GM19351 (cell line): ENCODE data around the gene KDM4E.
A peak's percentile ranks its signal among the peaks of the same experiment; 100 is the strongest.
"Not testable (repeated sequence)": the region's sequence is repeated elsewhere in the genome, so short reads cannot be mapped to it uniquely, and the experiment has no call there.

Experiments
- ATAC-seq: cut with Tn5 transposase; IDR thresholded peaks from one replicate; pipeline ENCODE4 v1.9.1; 2021; ENCODE audit warnings: mild to moderate bottlenecking, moderate library complexity; ENCODE audit not compliant: unreplicated experiment

Gene KDM4E

GRCh38 chr11:95049122-95049521 lies 24.1 kb downstream of the KDM4E start, which contains the start of gene KDM4F:
Gene KDM4F (plus strand): TSS chr11:95049422.
- not testable (repeated sequence) for ATAC-seq

- no peak for ATAC-seq
These were observed 25.6 kb downstream of the KDM4E start for GRCh38 chr11:95050595-95051202.

GRCh38 chr11:95054356-95054755 lies 29.3 kb downstream of the KDM4E start:
- ATAC-seq: no peak

- peak; percentile 98 for ATAC-seq
These were observed 30.3 kb downstream of the KDM4E start for GRCh38 chr11:95055283-95055897.

GRCh38 chr11:95057959-95058358 lies 32.9 kb downstream of the KDM4E start:
- no peak for ATAC-seq

- ATAC-seq: no peak
These were observed 33.6 kb downstream of the KDM4E start for GRCh38 chr11:95058621-95059020.

- ATAC-seq: no peak
These were observed 34.0 kb downstream of the KDM4E start for GRCh38 chr11:95059046-95059445.

- ATAC-seq: no peak
These were observed 40.3 kb downstream of the KDM4E start for GRCh38 chr11:95065336-95065735.

- ATAC-seq: peak; percentile 44
These were observed 41.6 kb downstream of the KDM4E start, which contains the start of gene SRSF8 for GRCh38 chr11:95066716-95067038. Gene SRSF8 (plus strand): TSS chr11:95066919. CDS start chr11:95067227, 308 bp downstream.

GRCh38 chr11:95067039-95067840 lies 42.2 kb downstream of the KDM4E start:
- ATAC-seq: peak; percentile 57

- no peak for ATAC-seq
These were observed 42.8 kb downstream of the KDM4E start for GRCh38 chr11:95067841-95068219.

- peak; percentile 68 for ATAC-seq
These were observed 43.5 kb downstream of the KDM4E start for GRCh38 chr11:95068549-95068948.

- ATAC-seq: no peak
These were observed 45.4 kb downstream of the KDM4E start for GRCh38 chr11:95070471-95070870.

GRCh38 chr11:95072948-95073347 lies 47.9 kb downstream of the KDM4E start:
- ATAC-seq: no peak

GRCh38 chr11:95074792-95075563 lies 49.9 kb downstream of the KDM4E start:
- no peak for ATAC-seq

GRCh38 chr11:95076416-95076815 lies 51.4 kb downstream of the KDM4E start:
- peak; percentile 52 for ATAC-seq

- ATAC-seq: no peak
These were observed 51.9 kb downstream of the KDM4E start for GRCh38 chr11:95076981-95077380.
